H9 (cell line): Measurements from ENCODE around the gene APP. TPM values are rescaled to one million over a fixed set of nuclear protein-coding genes. Genes with fewer than 3 reads are reported as not detected.

Experiments used
- DNase-seq: peaks from one replicate; pipeline ENCODE4 v3.0.0-alpha.2; 2017
- H2AFZ ChIP-seq: one replicate; pipeline ENCODE4 v1.6.1; 2013; ENCODE audit warnings: mild to moderate bottlenecking, low read length, control low read depth, moderate library complexity
- H2AK5ac ChIP-seq: 2 replicates; pipeline ENCODE4 v1.6.1; 2013; ENCODE audit warnings: low read length, control low read depth, mixed read lengths; ENCODE audit not compliant: insufficient read length
- H2BK120ac ChIP-seq: one replicate; pipeline ENCODE4 v1.6.1; 2013; ENCODE audit warnings: low read depth, mild to moderate bottlenecking, low read length, control low read depth, inconsistent platforms; ENCODE audit not compliant: poor library complexity, severe bottlenecking
- H2BK12ac ChIP-seq: 2 replicates; pipeline ENCODE4 v1.6.1; 2013; ENCODE audit warnings: low read length, control low read depth, mixed read lengths, low read depth; ENCODE audit not compliant: insufficient read length
- H2BK15ac ChIP-seq: 2 replicates; pipeline ENCODE4 v1.6.1; 2013; ENCODE audit warnings: low read depth, low read length, control low read depth
- H2BK20ac ChIP-seq: one replicate; pipeline ENCODE4 v1.6.1; 2013; ENCODE audit warnings: low read depth, mild to moderate bottlenecking, low read length, control low read depth, inconsistent platforms; ENCODE audit not compliant: poor library complexity, severe bottlenecking
- H2BK5ac ChIP-seq: 2 replicates; pipeline ENCODE4 v1.6.1; 2013; ENCODE audit warnings: low read length, control low read depth, mixed read lengths; ENCODE audit not compliant: insufficient read length
- H3K14ac ChIP-seq: 2 replicates; pipeline ENCODE4 v1.6.1; 2013; ENCODE audit warnings: low read length, control low read depth; ENCODE audit not compliant: insufficient read depth
- H3K18ac ChIP-seq: 2 replicates; pipeline ENCODE4 v1.6.1; 2013; ENCODE audit warnings: low read depth, mild to moderate bottlenecking, mixed read lengths, low read length, control low read depth; ENCODE audit not compliant: insufficient read length
- H3K23ac ChIP-seq: 2 replicates; pipeline ENCODE4 v1.6.1; 2013; ENCODE audit warnings: low read length, control low read depth, mixed read lengths, low read depth; ENCODE audit not compliant: insufficient read length
- H3K23me2 ChIP-seq: 2 replicates; pipeline ENCODE4 v1.6.1; 2013; ENCODE audit warnings: low read depth, mild to moderate bottlenecking, mixed read lengths, low read length, control low read depth; ENCODE audit not compliant: insufficient read length, poor library complexity, severe bottlenecking
- H3K27ac ChIP-seq: 2 replicates; pipeline ENCODE4 v1.5.1; 2013; ENCODE audit warnings: low read length, control low read depth, mixed read lengths, low read depth; ENCODE audit not compliant: insufficient read length
- H3K27me3 ChIP-seq: 2 replicates; pipeline ENCODE4 v1.6.1; 2013; ENCODE audit warnings: low read length, control low read depth, inconsistent platforms; ENCODE audit not compliant: insufficient read depth
- H3K4ac ChIP-seq: 2 replicates; pipeline ENCODE4 v1.6.1; 2013; ENCODE audit warnings: low read depth, mild to moderate bottlenecking, control low read depth, inconsistent platforms, low read length, moderate library complexity
- H3K4me1 ChIP-seq: 2 replicates; pipeline ENCODE4 v1.6.1; 2013; ENCODE audit warnings: low read length, control low read depth, inconsistent platforms; ENCODE audit not compliant: insufficient read depth
- H3K4me2 ChIP-seq: 2 replicates; pipeline ENCODE4 v1.6.1; 2013; ENCODE audit warnings: low read length, control low read depth, mixed read lengths; ENCODE audit not compliant: insufficient read length, insufficient read depth
- H3K56ac ChIP-seq: 2 replicates; pipeline ENCODE4 v1.6.1; 2013; ENCODE audit warnings: low read depth, mild to moderate bottlenecking, mixed read lengths, low read length, control low read depth; ENCODE audit not compliant: insufficient read length
- H3K79me1 ChIP-seq: 2 replicates; pipeline ENCODE4 v1.6.1; 2013; ENCODE audit warnings: low read depth, mild to moderate bottlenecking, moderate library complexity, low read length, control low read depth, inconsistent platforms; ENCODE audit not compliant: insufficient read depth, poor library complexity, severe bottlenecking
- H3K79me2 ChIP-seq: 2 replicates; pipeline ENCODE4 v1.6.1; 2013; ENCODE audit warnings: low read length, control low read depth, inconsistent platforms; ENCODE audit not compliant: insufficient read depth
- H3K9ac ChIP-seq: 2 replicates; pipeline ENCODE4 v1.6.1; 2013; ENCODE audit warnings: low read length, control low read depth, mixed read lengths; ENCODE audit not compliant: insufficient read length; ENCODE audit errors: extremely low read depth
- H3K9me3 ChIP-seq: one replicate; pipeline ENCODE4 v1.6.1; 2013; ENCODE audit warnings: low read depth, low read length, inconsistent platforms; ENCODE audit not compliant: control insufficient read depth
- H3T11ph ChIP-seq: one replicate; pipeline ENCODE4 v1.6.1; 2013; ENCODE audit warnings: mild to moderate bottlenecking, low read length, control low read depth, inconsistent platforms
- H4K20me1 ChIP-seq: one replicate; pipeline ENCODE4 v1.6.1; 2013; ENCODE audit not compliant: control insufficient read depth, insufficient read length, insufficient read depth
- H4K5ac ChIP-seq: 2 replicates; pipeline ENCODE4 v1.6.1; 2013; ENCODE audit warnings: low read depth, mild to moderate bottlenecking, mixed read lengths, low read length, control low read depth; ENCODE audit not compliant: insufficient read length
- H4K8ac ChIP-seq: replicated peaks from 2 replicates; pipeline ENCODE4 v1.6.1; 2013; ENCODE audit warnings: low read length, control low read depth, mixed read lengths, low read depth; ENCODE audit not compliant: insufficient read length
- H4K91ac ChIP-seq: 2 replicates; pipeline ENCODE4 v1.6.1; 2013; ENCODE audit warnings: low read depth, mild to moderate bottlenecking, moderate library complexity, mixed read lengths, low read length, control low read depth; ENCODE audit not compliant: insufficient read length
- H3K27ac Mint-ChIP-seq, 3 experiments: 2 replicates in 2 of 3; 3 replicates in 1 of 3; pipeline ENCODE4 v1.8.0; 2020 to 2021; ENCODE audit warnings: mixed read lengths in 3 of 3, mild to moderate bottlenecking in 1 of 3, moderate library complexity in 1 of 3
- H3K27me3 Mint-ChIP-seq: 2 replicates; pipeline ENCODE4 v1.8.0; 2021; ENCODE audit warnings: low read depth, mild to moderate bottlenecking, moderate library complexity, mixed read lengths
- H3K36me3 Mint-ChIP-seq, 3 experiments: 2 replicates in 2 of 3; 3 replicates in 1 of 3; pipeline ENCODE4 v1.8.0; 2020 to 2021; ENCODE audit warnings: low read depth in 3 of 3, mixed read lengths in 3 of 3; ENCODE audit not compliant: insufficient read depth in 1 of 3
- H3K4me1 Mint-ChIP-seq, 2 experiments: 2 replicates each; pipeline ENCODE4 v1.8.0; 2020; ENCODE audit warnings: mixed read lengths in 2 of 2
- H3K4me3 Mint-ChIP-seq, 2 experiments: 2 replicates in 1 of 2; 3 replicates in 1 of 2; pipeline ENCODE4 v1.8.0; 2020 to 2021; ENCODE audit warnings: mild to moderate bottlenecking in 2 of 2, mixed read lengths in 2 of 2, moderate library complexity in 1 of 2
- H3K9me3 Mint-ChIP-seq, 2 experiments: 2 replicates in 1 of 2; 3 replicates in 1 of 2; pipeline ENCODE4 v1.8.0; 2020; ENCODE audit warnings: mild to moderate bottlenecking in 2 of 2, mixed read lengths in 2 of 2, moderate library complexity in 1 of 2
- CTCF ChIP-seq: fragments of 200-600 bp; sonication (generic); conservative IDR thresholded peaks from 3 replicates; pipeline ENCODE4 v1.8.0; 2021; ENCODE audit warnings: antibody characterized with exemption, mild to moderate bottlenecking
- WGBS: extraction: QIAGEN DNeasy Blood & Tissue Kit; methylation state at CpG from one replicate; pipeline ENCODE4 v1.1.7; 2013; ENCODE audit warnings: missing lambda C conversion rate, low lambda C conversion rate, mixed read lengths; ENCODE audit not compliant: insufficient read length; ENCODE audit errors: extremely low coverage; 5-methylcytosine and 5-hydroxymethylcytosine counted together
- total RNA-seq: library from RNA; stranded (reverse); gene quantifications from 2 replicates; pipeline ENCODE4 v1.2.1, GENCODE V29; 2021

Gene APP
- total RNA-seq, 1 experiment from 2014 or later: 380 TPM

GRCh38 chr21:25890001-25890400, 280.6 kb downstream of the APP start:
- TF ChIP-seq CTCF: no peak
- Histone ChIP-seq H2BK12ac (no peak overlapping the region), H3K27ac (no peak overlapping the region), H4K91ac (no peak overlapping the region), H2BK5ac (no peak overlapping the region), H3K4me1 (no peaks in the 10 kb centered on the region), H3K79me2 (no peaks in the 10 kb centered on the region), H3K79me1 (no peaks in the 10 kb centered on the region), H3K23ac (no peak overlapping the region), H2BK15ac (no peak overlapping the region), H3K56ac (no peak overlapping the region), H3T11ph (no peak overlapping the region), H3K4ac (no peak overlapping the region), H3K9ac (no peak overlapping the region), H2AFZ (no peak overlapping the region), H2BK120ac (no peak overlapping the region), H3K27me3 (no peaks in the 10 kb centered on the region), H2AK5ac (no peak overlapping the region), H3K9me3 (no peaks in the 10 kb centered on the region), H4K8ac (no peak overlapping the region), H2BK20ac (no peak overlapping the region), H3K18ac (no peak overlapping the region), H3K23me2 (no peaks in the 10 kb centered on the region), H3K14ac (no peak overlapping the region), H4K5ac (no peak overlapping the region), H4K20me1 (no peaks in the 10 kb centered on the region), H3K4me2 (no peak overlapping the region)
- H3K9me3 Mint-ChIP-seq: no peaks in the 10 kb centered on the region; a peak in 2 of 5 replicates
- no peaks in the 10 kb centered on the region for H3K4me1 Mint-ChIP-seq
- no peak for DNase-seq
- no peak overlapping the region for H3K4me3 Mint-ChIP-seq
- H3K36me3 Mint-ChIP-seq: peaks cover 58 to 80% (median 76%) of the 10 kb centered on the region in 3 experiments
- WGBS: no CpG with 5 or more reads among the region's 2 CpGs
- H3K27ac Mint-ChIP-seq: no peak overlapping the region
- no peaks in the 10 kb centered on the region for H3K27me3 Mint-ChIP-seq
